HG03108 (cell line): ENCODE results near the gene LMO2.
A peak's percentile ranks its signal among the peaks of the same experiment; 100 is the strongest.

ENCODE experiments used
- ATAC-seq: cut with Tn5 transposase; IDR thresholded peaks from one replicate; pipeline ENCODE4 v1.9.1; 2021; ENCODE audit warnings: moderate library complexity; ENCODE audit not compliant: unreplicated experiment

The LMO2 gene

GRCh38 chr11:33915526-33915925 is 23.6 kb upstream of the LMO2 start:
- ATAC-seq, result no peak

- ATAC-seq, result no peak
Measured at GRCh38 chr11:33913991-33914390, 22.1 kb upstream of the LMO2 start.

- ATAC-seq, result peak; percentile 78
Measured at GRCh38 chr11:33912405-33913361, 20.8 kb upstream of the LMO2 start.

GRCh38 chr11:33910958-33911339 is 19.1 kb upstream of the LMO2 start:
- ATAC-seq, result no peak

GRCh38 chr11:33910296-33910957 is 18.6 kb upstream of the LMO2 start:
- no peak for ATAC-seq

- ATAC-seq, result no peak
Measured at GRCh38 chr11:33909552-33909951, 17.7 kb upstream of the LMO2 start.

GRCh38 chr11:33909150-33909549 is 17.3 kb upstream of the LMO2 start:
- no peak for ATAC-seq

- no peak for ATAC-seq
Measured at GRCh38 chr11:33907421-33907820, 15.5 kb upstream of the LMO2 start.

- ATAC-seq, result no peak
Measured at GRCh38 chr11:33906484-33907186, 14.8 kb upstream of the LMO2 start.

- no peak for ATAC-seq
Measured at GRCh38 chr11:33904102-33904501, 12.2 kb upstream of the LMO2 start.

- ATAC-seq, result no peak
Measured at GRCh38 chr11:33900159-33900840, 8.4 kb upstream of the LMO2 start.

- ATAC-seq, result no peak
Measured at GRCh38 chr11:33899400-33900037, 7.6 kb upstream of the LMO2 start.

GRCh38 chr11:33898957-33899356 is 7.1 kb upstream of the LMO2 start:
- ATAC-seq, result no peak

GRCh38 chr11:33897761-33898375 is 6.0 kb upstream of the LMO2 start:
- no peak for ATAC-seq

GRCh38 chr11:33896911-33897310 is 5.0 kb upstream of the LMO2 start:
- no peak for ATAC-seq

- no peak for ATAC-seq
Measured at GRCh38 chr11:33895752-33896137, 3.9 kb upstream of the LMO2 start.

- no peak for ATAC-seq
Measured at GRCh38 chr11:33894398-33894746, 2.5 kb upstream of the LMO2 start.

GRCh38 chr11:33893711-33894397 is 2.0 kb upstream of the LMO2 start:
- peak; percentile 80 for ATAC-seq

GRCh38 chr11:33892906-33893594 is 1.2 kb upstream of the LMO2 start:
- no peak for ATAC-seq
